ENCODE data around the gene POM121.
"Not testable (repeated sequence)": the region's sequence is repeated elsewhere in the genome, so short reads cannot be mapped to it uniquely, and the experiment has no call there.

- TF ChIP-seq CTCF, POLR2A (IDR thresholded peaks at IDR 0.05): not testable (repeated sequence)
These were observed 46.6 kb downstream of the POM121 start for GRCh38 chr7:72971505-72971904.

Data from prostate gland (tissue), 2 donors.